Ascending aorta (tissue), 2 donors: ENCODE measurements around the gene WNT5B. TPM values are rescaled to one million over a fixed set of nuclear protein-coding genes. Genes with fewer than 3 reads are reported as not detected.

ENCODE experiments used
- DNase-seq, 2 donors: peaks; one replicate each; pipeline ENCODE4 v3.0.0-alpha.2; 2019; ENCODE audit warnings: low spot score in 2 of 2
- H3K27ac ChIP-seq, 2 donors: fragments of 200-600 bp; sonication (generic); one replicate each; pipeline ENCODE4 v1.5.1; 2016 to 2017; ENCODE audit warnings: mild to moderate bottlenecking in 1 of 2
- H3K27me3 ChIP-seq: fragments of 200-600 bp; sonication (generic); one replicate; pipeline ENCODE4 v1.5.1; 2017
- H3K36me3 ChIP-seq, 2 donors: fragments of 200-600 bp; sonication (generic); one replicate each; pipeline ENCODE4 v1.5.1; 2016
- H3K4me1 ChIP-seq, 2 donors: fragments of 200-600 bp; sonication (generic); one replicate each; pipeline ENCODE4 v1.5.1; 2016 to 2017; ENCODE audit warnings: mild to moderate bottlenecking in 1 of 2
- H3K4me3 ChIP-seq, 2 donors: fragments of 200-600 bp; sonication (generic); one replicate each; pipeline ENCODE4 v1.5.1; 2016 to 2017; ENCODE audit warnings: mild to moderate bottlenecking in 1 of 2
- H3K9me3 ChIP-seq, 2 donors: fragments of 200-600 bp; sonication (generic); one replicate each; pipeline ENCODE4 v1.5.1; 2016
- CTCF ChIP-seq, 3 experiments: fragments of 200-600 bp in 2 of 3; fragments of 450-650 bp in 1 of 3; sonication (generic) in 2 of 3; IDR thresholded peaks; one replicate each; pipeline ENCODE4 v1.5.1; 2016 to 2019; ENCODE audit warnings: antibody characterized with exemption in 3 of 3, mild to moderate bottlenecking in 1 of 3, moderate library complexity in 1 of 3
- intact Hi-C: fragments of 100-400 bp; cut with DNase I; formaldehyde crosslinking; loops from one replicate; pipeline ENCODE4 v1.15.1; 2023
- total RNA-seq: library from RNA; depleted of rRNA; stranded (reverse); fragments of >200 nt; gene quantifications from one replicate; pipeline ENCODE4 v1.1.0, GENCODE V29; 2016

Gene WNT5B
- total RNA-seq, 1 donor from 2014 or later = 0.53 TPM

GRCh38 chr12:1696800-1697199 is 67.8 kb downstream of the WNT5B start:
- Histone ChIP-seq H3K27ac (no peak overlapping the region), H3K27me3 (no peaks in the 10 kb centered on the region), H3K4me3 (no peak overlapping the region), H3K36me3 (no peaks in the 10 kb centered on the region), H3K9me3 (no peaks in the 10 kb centered on the region), H3K4me1 (peaks cover 0 to 4% of the 10 kb centered on the region in 2 donors)
- no peak for DNase-seq
- no peak for TF ChIP-seq CTCF (IDR thresholded peaks at IDR 0.05)
- intact Hi-C loops = no loop called here

Other genes starting within 250 kb of the WNT5B start
- 14.7 TPM for gene FBXL14, start 34.6 kb upstream of the WNT5B start, total RNA-seq
- 25.7 TPM for gene ADIPOR2, start 61.8 kb downstream of the WNT5B start, total RNA-seq
- not detected for gene LRTM2, start 191.3 kb downstream of the WNT5B start, total RNA-seq